ENCODE data around the gene TXNDC12. TPM values are rescaled to one million over a fixed set of nuclear protein-coding genes. Genes with fewer than 3 reads are reported as not detected.

Gene TXNDC12
- 53.7 and 59.9 TPM in 2 replicates for total RNA-seq

DNA sequence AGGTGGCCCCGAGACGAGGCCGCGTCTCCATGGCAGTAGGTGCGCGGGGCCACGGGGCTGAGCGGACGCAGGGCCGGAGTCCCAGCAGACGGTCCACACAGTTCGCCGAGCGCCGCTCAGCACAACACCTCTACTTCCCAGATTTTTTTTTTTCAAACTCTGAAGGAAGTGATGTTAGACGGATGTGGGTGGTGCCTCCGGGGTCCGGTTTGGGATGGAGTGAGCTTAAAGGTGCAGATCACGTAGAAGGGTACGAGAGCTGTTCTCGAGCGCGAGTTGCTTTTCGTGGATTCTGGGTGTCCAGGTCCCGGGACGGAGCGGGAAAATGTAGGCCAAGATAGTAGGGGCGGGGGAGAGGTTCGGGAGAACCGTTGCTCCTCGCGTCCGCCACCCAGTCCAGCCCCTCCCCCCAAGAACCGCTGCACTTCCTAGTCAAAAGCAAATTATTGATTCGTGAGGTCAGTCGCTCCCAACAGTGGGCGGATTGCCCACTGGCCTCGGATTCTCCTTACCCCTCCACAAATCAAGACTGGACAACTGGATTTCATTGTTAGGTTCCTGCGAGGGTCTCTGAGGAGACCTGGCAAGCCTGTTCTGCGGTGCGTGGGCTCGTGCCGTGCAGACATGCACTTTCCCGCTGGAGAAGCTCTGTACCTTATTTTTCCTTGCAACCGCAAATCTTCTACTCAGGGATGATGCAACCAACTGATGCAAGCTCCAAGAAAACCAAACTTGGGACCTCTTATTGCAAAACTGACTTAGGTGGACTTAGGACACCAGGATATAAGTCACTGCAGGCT is at the start of gene TXNDC12:
TXNDC12 (minus strand) TSS at position 126 of the 800 bp plus-strand sequence; CDS start at position 31, 95 bp downstream.

GRCh38 chr1:52056163-52056936 is 1.4 kb upstream of the TXNDC12 start, which contains the start of gene BTF3L4:
Gene BTF3L4, plus strand, starts transcription at chr1:52056295. Its CDS starts 3,553 bp downstream, at chr1:52059848.

GRCh38 chr1:52033190-52034049 is 21.6 kb downstream of the TXNDC12 start, which contains the start of gene KTI12:
Gene KTI12, minus strand, starts transcription at chr1:52033810. Its CDS starts 49 bp downstream, at chr1:52033761.

GRCh38 chr1:51990478-51990965 is 64.5 kb downstream of the TXNDC12 start, which contains the start of gene RAB3B:
Gene RAB3B, minus strand, starts transcription at chr1:51990700. Its CDS starts 13,583 bp downstream, at chr1:51977117.

Other genes with a start within 250 kb of the TXNDC12 start
- 67.2 and 71.6 TPM in 2 replicates for gene NRDC, start 176.5 kb downstream of the TXNDC12 start, total RNA-seq
- gene RAB3B, start 64.5 kb downstream of the TXNDC12 start, total RNA-seq = 2.8 and 5.7 TPM in 2 replicates
- gene KTI12, start 21.4 kb downstream of the TXNDC12 start, total RNA-seq = 7.4 and 13.0 TPM in 2 replicates
- 42.2 and 60.2 TPM in 2 replicates for gene BTF3L4, start 1.1 kb upstream of the TXNDC12 start, total RNA-seq
- 23.2 and 39.7 TPM in 2 replicates for gene ZFYVE9, start 86.9 kb upstream of the TXNDC12 start, total RNA-seq